ENCODE measurements around the gene AXIN2.
A peak's percentile ranks its signal among the peaks of the same experiment; 100 is the strongest.

The AXIN2 gene

GRCh38 chr17:65561452-65562205 lies at the start of gene AXIN2:
AXIN2 (minus strand) TSS chr17:65561648; CDS start chr17:65558620, 3,028 bp downstream.
- DNase-seq, result peak; percentile 86 to 89

- no peak for DNase-seq
Measured at GRCh38 chr17:65609749-65610148, 48.3 kb upstream of the AXIN2 start.

- DNase-seq, result no peak
Measured at GRCh38 chr17:65609286-65609685, 47.8 kb upstream of the AXIN2 start.

GRCh38 chr17:65604070-65604469 lies 42.6 kb upstream of the AXIN2 start:
- no peak for DNase-seq

GRCh38 chr17:65601881-65602280 lies 40.4 kb upstream of the AXIN2 start:
- DNase-seq, result no peak

- DNase-seq, result no peak
Measured at GRCh38 chr17:65601145-65601544, 39.7 kb upstream of the AXIN2 start.

- no peak for DNase-seq
Measured at GRCh38 chr17:65600518-65600917, 39.1 kb upstream of the AXIN2 start.

- no peak for DNase-seq
Measured at GRCh38 chr17:65599650-65600049, 38.2 kb upstream of the AXIN2 start.

GRCh38 chr17:65598746-65599145 lies 37.3 kb upstream of the AXIN2 start:
- no peak for DNase-seq

- DNase-seq, result no peak
Measured at GRCh38 chr17:65595071-65595656, 33.7 kb upstream of the AXIN2 start.

- DNase-seq, result peak; percentile 37 to 41
Measured at GRCh38 chr17:65593855-65594845, 32.7 kb upstream of the AXIN2 start.

- DNase-seq, result no peak
Measured at GRCh38 chr17:65593092-65593854, 31.8 kb upstream of the AXIN2 start.

GRCh38 chr17:65592125-65592965 lies 30.9 kb upstream of the AXIN2 start:
- DNase-seq, result no peak

GRCh38 chr17:65589321-65589720 lies 27.9 kb upstream of the AXIN2 start:
- no peak for DNase-seq

- DNase-seq, result no peak
Measured at GRCh38 chr17:65588181-65588808, 26.8 kb upstream of the AXIN2 start.

- no peak for DNase-seq
Measured at GRCh38 chr17:65587534-65588180, 26.2 kb upstream of the AXIN2 start.

- DNase-seq, result no peak
Measured at GRCh38 chr17:65586899-65587298, 25.5 kb upstream of the AXIN2 start.

- DNase-seq, result peak; percentile 38 to 50
Measured at GRCh38 chr17:65584604-65585521, 23.4 kb upstream of the AXIN2 start.

- peak; percentile 36 for DNase-seq
Measured at GRCh38 chr17:65583921-65584603, 22.6 kb upstream of the AXIN2 start.
